MCF 10A (cell line): ENCODE measurements around the gene PDXDC1. TPM values are rescaled to one million over a fixed set of nuclear protein-coding genes. Genes with fewer than 3 reads are reported as not detected.
A peak's percentile ranks its signal among the peaks of the same experiment; 100 is the strongest.
"Not testable (repeated sequence)": the region's sequence is repeated elsewhere in the genome, so short reads cannot be mapped to it uniquely, and the experiment has no call there.

ENCODE experiments used
- BruUV-seq: library from RNA; stranded (reverse); fragments of 400-500 nt; replicated peaks from 2 replicates; lab custom pipeline; 2021; lab: Mats Ljungman, UMichigan
- CTCF ChIA-PET: fragments of 300-600 bp; sonication (Branson Sonifier 250); formaldehyde crosslinking; extraction: SDS; loops from one replicate; lab custom pipeline; 2021; ENCODE audit warnings: antibody characterized with exemption, inconsistent platforms; lab: Yijun Ruan, JAX
- POLR2A ChIA-PET: fragments of 300-600, 350-650 bp; sonication (Branson Sonifier 250); formaldehyde crosslinking; extraction: SDS; loops from one replicate; lab custom pipeline; 2020; ENCODE audit warnings: antibody characterized with exemption, inconsistent platforms; lab: Yijun Ruan, JAX
- DNase-seq: peaks from one replicate; pipeline ENCODE4 v3.0.0-alpha.2; 2018; ENCODE audit not compliant: unreplicated experiment
- H3K27ac Mint-ChIP-seq: one replicate; pipeline ENCODE4 v1.8.0; 2022; ENCODE audit warnings: mild to moderate bottlenecking, low read depth, mixed read lengths; ENCODE audit not compliant: unreplicated experiment
- H3K27me3 Mint-ChIP-seq: one replicate; pipeline ENCODE4 v1.8.0; 2022; ENCODE audit warnings: mixed read lengths; ENCODE audit not compliant: insufficient read depth, unreplicated experiment
- H3K36me3 Mint-ChIP-seq: one replicate; pipeline ENCODE4 v1.8.0; 2022; ENCODE audit warnings: mild to moderate bottlenecking, moderate library complexity, mixed read lengths; ENCODE audit not compliant: insufficient read depth, unreplicated experiment
- H3K4me1 Mint-ChIP-seq: one replicate; pipeline ENCODE4 v1.8.0; 2022; ENCODE audit warnings: mixed read lengths; ENCODE audit not compliant: insufficient read depth, unreplicated experiment
- H3K4me3 Mint-ChIP-seq: one replicate; pipeline ENCODE4 v1.8.0; 2022; ENCODE audit warnings: mild to moderate bottlenecking, moderate library complexity, mixed read lengths; ENCODE audit not compliant: unreplicated experiment
- H3K9me3 Mint-ChIP-seq: one replicate; pipeline ENCODE4 v1.8.0; 2022; ENCODE audit warnings: mixed read lengths; ENCODE audit not compliant: unreplicated experiment
- intact Hi-C: fragments of 100-400 bp; cut with micrococcal nuclease; formaldehyde crosslinking; loops from 2 replicates; pipeline ENCODE4 v1.14.1; 2022
- total RNA-seq: library from RNA; stranded (reverse); gene quantifications from 2 replicates; pipeline ENCODE4 v1.2.3, GENCODE V29; 2022

Gene PDXDC1
- total RNA-seq, 1 experiment from 2014 or later, result 70.7 TPM

DNA sequence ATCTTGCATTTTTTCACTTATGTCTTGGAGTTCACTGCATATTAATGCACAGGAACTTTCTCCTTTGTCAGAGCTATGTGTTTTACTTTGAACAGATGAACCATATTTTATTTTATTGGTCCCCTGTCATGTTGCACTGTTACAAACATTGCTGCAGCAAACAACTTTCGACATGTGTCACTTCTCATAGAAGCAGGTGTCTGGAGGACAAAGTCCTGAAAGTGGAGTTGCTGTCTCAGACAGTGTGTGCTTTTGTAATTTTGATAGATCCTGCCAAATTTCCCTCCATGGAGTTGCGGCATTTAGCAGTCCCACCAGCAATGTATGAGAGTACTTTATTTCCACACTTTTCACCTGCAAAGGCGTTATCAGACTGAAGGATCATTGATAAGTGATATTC is 27.6 kb downstream of the PDXDC1 start:
- H3K36me3 Mint-ChIP-seq, result peaks cover 75% of the 10 kb centered on the region

DNA sequence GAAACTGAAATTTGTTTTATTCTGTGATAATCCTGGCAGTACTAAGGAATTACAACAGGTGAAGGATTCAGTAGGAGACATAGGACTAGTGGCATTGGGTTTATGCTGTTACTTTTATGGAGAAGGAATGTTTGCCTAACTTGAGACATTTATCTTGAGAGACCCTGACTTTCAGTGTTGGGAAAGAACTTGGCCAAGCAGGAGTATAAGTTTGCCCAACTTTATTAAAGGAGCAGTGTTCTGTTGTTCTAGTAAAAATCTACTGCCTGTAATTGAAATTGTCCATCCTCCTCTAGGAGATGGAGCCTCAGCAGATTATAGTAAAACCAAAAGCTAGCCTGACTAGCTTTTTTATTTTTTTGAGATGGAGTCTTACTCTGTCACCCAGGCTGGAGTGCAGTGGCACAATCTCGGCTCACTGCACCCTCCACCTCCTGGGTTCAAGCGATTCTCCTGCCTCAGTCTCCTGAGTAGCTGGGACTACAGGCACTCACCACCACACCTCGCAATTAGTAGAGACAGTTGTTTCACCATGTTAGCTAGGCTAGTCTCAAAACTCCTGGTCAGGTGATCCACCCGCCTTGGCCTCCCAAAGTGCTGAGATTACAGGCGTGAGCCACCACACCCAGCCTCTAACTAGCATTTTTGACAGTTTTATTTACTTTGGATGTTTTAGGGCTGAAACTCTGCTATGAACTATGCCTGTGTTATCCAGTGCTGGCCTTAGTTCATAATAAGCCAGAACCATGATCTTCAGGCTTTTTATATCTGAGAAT is 30.7 kb downstream of the PDXDC1 start:
- H3K4me3 Mint-ChIP-seq, H3K4me1 Mint-ChIP-seq, BruUV-seq, H3K9me3 Mint-ChIP-seq, CTCF ChIA-PET, DNase-seq, POLR2A ChIA-PET, H3K27me3 Mint-ChIP-seq, intact Hi-C loops, H3K27ac Mint-ChIP-seq: not testable (repeated sequence)
- H3K36me3 Mint-ChIP-seq, result peaks cover 79% of the 10 kb centered on the region

More for the DNA sequence above, 27.6 kb downstream of the PDXDC1 start:
- H3K4me1 Mint-ChIP-seq, H3K27ac Mint-ChIP-seq, BruUV-seq, DNase-seq, CTCF ChIA-PET, H3K9me3 Mint-ChIP-seq, H3K4me3 Mint-ChIP-seq, H3K27me3 Mint-ChIP-seq, POLR2A ChIA-PET, intact Hi-C loops: not testable (repeated sequence)

DNA sequence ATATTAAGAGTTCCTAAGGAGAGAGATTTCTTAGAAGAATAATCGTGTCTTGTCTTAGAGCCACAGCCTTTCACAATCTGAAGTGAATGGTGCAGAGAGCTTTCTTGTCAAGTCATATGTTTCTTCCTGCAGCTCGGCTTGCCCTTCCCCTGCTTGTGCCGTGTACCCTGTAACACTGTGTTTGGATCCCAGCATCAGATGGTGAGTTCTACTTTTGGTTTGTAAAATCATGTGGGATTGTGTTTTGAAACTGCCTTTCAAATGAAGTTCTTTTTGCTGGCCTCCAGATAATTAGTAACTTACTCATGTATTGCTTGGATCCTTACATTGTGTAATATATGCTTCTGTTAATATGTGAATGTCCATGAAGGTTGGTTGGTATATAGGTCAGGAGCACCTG is 33.8 kb downstream of the PDXDC1 start:
- H3K4me3 Mint-ChIP-seq, H3K27me3 Mint-ChIP-seq, H3K4me1 Mint-ChIP-seq, CTCF ChIA-PET, intact Hi-C loops, H3K27ac Mint-ChIP-seq, H3K9me3 Mint-ChIP-seq, BruUV-seq, DNase-seq, POLR2A ChIA-PET: not testable (repeated sequence)
- peaks cover 90% of the 10 kb centered on the region for H3K36me3 Mint-ChIP-seq

DNA sequence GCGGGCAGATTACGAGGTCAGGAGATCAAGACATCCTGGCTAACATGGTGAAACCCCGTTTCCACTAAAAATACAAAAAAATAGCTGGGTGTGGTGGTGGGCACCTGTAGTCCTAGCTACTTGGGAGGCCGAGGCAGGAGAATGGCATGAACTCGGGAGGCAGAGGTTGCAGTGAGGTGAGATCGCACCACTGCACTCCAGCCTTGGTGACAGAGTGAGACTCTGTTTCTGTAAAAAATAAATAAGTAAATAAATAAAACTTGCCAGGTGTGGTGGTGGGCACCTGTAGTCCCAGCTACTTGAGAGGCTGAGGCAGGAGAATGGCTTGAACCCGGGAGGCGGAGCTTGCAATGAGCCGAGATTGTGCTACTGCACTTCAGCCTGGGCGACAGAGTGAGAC is 38.1 kb downstream of the PDXDC1 start:
- DNase-seq, H3K9me3 Mint-ChIP-seq, POLR2A ChIA-PET, intact Hi-C loops, H3K4me3 Mint-ChIP-seq, H3K27ac Mint-ChIP-seq, H3K4me1 Mint-ChIP-seq, H3K27me3 Mint-ChIP-seq, BruUV-seq: not testable (repeated sequence)
- H3K36me3 Mint-ChIP-seq, result peaks cover 97% of the 10 kb centered on the region
- CTCF ChIA-PET, result interaction anchor here (0.9 kb wide), 1 partner anchor 20 kb away, joined by 5 read pairs; no protein-coding TSS in a partner anchor

DNA sequence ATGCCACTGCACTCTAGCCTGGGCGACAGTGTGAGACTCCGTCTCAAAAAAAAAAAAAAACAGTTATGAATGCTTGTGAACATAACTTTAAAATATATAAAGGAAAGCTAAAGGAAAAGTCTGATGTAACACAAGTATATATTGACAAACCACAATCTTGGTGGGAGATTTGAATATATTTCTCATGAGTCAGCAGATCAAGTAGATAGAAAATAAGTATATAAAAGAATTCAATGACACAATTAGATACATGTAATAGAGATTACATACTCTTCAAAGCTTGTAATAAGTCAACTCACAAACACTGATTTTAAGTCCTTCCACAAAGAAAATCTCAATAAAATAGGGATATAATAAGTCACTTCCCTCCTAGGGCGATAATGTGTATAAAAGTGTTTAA is 40.8 kb downstream of the PDXDC1 start:
- H3K36me3 Mint-ChIP-seq, result peaks cover 97% of the 10 kb centered on the region
- H3K27ac Mint-ChIP-seq, H3K27me3 Mint-ChIP-seq, intact Hi-C loops, CTCF ChIA-PET, DNase-seq, BruUV-seq, H3K9me3 Mint-ChIP-seq, H3K4me3 Mint-ChIP-seq, POLR2A ChIA-PET, H3K4me1 Mint-ChIP-seq: not testable (repeated sequence)

DNA sequence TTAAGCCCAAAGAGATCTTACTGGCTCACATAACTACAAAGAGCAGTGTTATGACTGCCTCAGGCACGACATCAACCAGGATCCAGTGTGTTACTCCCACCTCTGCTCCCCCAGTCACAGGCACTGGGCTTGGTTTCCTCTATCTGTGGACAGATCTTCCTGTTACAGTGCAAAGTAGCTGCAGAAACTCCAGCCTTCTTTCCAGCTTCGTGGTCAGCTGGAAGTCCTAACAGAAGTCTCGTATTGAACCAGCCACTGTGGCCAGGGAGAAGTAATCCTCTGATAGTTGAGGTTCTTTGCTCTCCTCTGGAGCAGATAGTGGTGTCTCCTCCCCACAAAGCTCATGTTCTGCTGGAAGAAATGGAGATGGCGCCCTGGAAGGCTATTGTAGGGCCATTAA is 41.5 kb downstream of the PDXDC1 start:
- BruUV-seq, H3K27me3 Mint-ChIP-seq, H3K27ac Mint-ChIP-seq, CTCF ChIA-PET, H3K4me1 Mint-ChIP-seq, H3K4me3 Mint-ChIP-seq, H3K9me3 Mint-ChIP-seq, DNase-seq, intact Hi-C loops, POLR2A ChIA-PET: not testable (repeated sequence)
- H3K36me3 Mint-ChIP-seq, result peaks cover 97% of the 10 kb centered on the region

DNA sequence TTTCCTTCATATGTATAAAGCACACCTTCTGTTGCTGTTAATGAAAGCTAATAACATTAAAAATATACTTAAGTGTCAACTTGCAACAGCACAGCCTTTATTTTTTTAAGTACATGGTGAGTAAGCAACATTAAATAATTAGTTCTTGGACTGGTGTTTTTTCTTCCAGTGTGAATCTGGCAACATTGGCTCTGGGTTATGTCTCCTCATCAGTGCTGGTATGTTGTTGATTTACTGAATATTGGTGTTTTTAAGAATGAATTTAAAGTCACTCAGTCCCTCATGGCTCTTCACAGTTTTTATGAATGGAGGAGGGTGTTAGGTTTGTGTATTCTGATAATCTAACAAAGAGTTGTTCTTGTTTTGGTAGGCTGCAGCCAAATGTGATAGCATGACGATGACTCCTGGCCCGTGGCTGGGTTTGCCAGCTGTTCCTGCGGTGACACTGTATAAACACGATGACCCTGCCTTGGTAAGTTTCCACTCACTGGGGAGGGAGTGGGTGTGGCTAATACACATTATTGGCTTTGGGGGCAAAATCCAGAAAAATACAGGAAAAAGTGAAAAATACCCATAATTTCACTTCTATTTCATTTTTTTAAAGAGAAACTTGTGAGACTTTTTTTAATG is 42.2 kb downstream of the PDXDC1 start:
- peaks cover 97% of the 10 kb centered on the region for H3K36me3 Mint-ChIP-seq
- POLR2A ChIA-PET, intact Hi-C loops, H3K27me3 Mint-ChIP-seq, CTCF ChIA-PET, H3K9me3 Mint-ChIP-seq, H3K4me1 Mint-ChIP-seq, DNase-seq, H3K4me3 Mint-ChIP-seq, H3K27ac Mint-ChIP-seq: not testable (repeated sequence)
- BruUV-seq, result TSS peak; percentile 4

DNA sequence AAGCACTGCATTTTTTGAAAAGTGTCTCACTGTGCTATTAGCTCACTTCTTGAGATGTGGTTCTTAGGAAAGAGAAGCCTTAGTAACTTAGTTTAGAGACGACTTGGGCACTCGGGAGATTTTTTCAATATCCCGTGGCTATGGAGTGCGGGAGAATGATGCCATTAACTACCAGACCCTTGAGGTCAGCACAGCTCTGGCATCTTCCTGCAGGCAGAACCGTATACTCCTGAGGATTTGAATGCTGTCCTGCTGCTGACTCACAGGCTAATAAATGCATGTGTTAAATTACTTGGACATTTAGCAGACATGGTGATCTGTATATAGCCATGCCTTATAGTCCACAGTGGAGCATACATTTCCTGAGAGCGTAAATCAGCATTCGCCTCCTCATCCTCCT is 46.6 kb downstream of the PDXDC1 start:
- DNase-seq, CTCF ChIA-PET, H3K27ac Mint-ChIP-seq, POLR2A ChIA-PET, BruUV-seq, intact Hi-C loops, H3K9me3 Mint-ChIP-seq, H3K27me3 Mint-ChIP-seq, H3K4me3 Mint-ChIP-seq: not testable (repeated sequence)
- peaks cover 15% of the 10 kb centered on the region for H3K4me1 Mint-ChIP-seq
- peaks cover 95% of the 10 kb centered on the region for H3K36me3 Mint-ChIP-seq
